Activated CD4-positive, alpha-beta T cell treated with anti-CD3 and anti-CD28 coated beads, Interleukin-2, Interleukin-4, amounts not matched to agents 100 ng/mL and 50 ng/mL, durations not matched to agents 16 hours and 8 hours (primary cell): ENCODE results near the gene CYP27B1.

Source experiments
- DNase-seq: peaks from one replicate; pipeline ENCODE4 v3.0.0-alpha.2; 2020; ENCODE audit warnings: low spot score

CYP27B1 gene

DNA sequence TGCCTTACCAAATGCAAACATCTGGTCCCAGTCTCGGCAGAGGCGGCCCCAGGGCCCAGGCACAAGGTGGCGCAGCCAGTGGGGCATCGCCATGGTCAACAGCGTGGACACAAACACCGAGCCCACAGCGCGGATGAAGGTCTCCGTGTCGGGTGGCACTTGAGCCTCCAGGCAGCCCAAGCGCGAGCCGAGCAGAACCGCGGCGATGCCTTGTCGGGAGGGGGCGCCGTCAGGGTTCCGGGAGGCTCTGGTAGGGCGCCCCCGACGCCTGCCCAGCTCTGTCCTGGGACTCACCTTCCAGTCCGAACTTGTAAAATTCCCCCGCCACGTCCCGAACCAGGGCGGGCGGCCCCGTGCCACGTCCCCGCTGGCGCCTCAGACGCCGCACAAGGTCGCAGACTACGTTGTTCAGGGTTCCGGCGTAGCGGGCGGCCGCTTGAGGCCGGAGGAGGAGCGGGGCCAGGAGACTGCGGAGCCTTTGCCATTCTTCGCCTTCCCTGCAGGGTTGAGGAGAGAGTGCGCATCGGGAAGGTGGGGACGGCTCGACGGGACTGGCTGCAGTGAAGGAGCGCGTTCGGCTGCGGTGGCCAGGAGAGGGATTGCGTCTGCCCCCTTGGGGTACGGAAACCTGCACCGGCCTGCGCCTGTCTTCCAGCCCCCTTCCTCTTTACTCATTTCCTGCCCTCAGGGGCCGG is 1.7 kb downstream of the CYP27B1 start:
- DNase-seq: peak; percentile 65

DNA sequence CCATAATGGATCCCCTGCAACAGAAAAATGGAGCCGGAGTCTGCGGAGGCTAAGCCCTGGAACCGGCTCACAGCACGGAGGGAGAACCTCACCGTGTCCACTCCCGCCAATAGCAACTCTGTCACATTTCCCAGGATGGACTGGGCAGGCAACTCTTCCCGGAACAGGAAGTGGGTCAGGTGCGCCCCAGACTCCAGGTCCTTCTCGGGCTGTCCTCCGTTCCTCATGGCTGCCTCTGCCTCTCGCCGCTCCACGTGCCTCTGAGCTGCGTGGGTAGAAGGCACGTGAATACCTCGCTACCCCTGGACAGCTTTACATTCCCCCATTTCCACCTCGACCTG is 2.2 kb downstream of the CYP27B1 start:
- DNase-seq: no peak

DNA sequence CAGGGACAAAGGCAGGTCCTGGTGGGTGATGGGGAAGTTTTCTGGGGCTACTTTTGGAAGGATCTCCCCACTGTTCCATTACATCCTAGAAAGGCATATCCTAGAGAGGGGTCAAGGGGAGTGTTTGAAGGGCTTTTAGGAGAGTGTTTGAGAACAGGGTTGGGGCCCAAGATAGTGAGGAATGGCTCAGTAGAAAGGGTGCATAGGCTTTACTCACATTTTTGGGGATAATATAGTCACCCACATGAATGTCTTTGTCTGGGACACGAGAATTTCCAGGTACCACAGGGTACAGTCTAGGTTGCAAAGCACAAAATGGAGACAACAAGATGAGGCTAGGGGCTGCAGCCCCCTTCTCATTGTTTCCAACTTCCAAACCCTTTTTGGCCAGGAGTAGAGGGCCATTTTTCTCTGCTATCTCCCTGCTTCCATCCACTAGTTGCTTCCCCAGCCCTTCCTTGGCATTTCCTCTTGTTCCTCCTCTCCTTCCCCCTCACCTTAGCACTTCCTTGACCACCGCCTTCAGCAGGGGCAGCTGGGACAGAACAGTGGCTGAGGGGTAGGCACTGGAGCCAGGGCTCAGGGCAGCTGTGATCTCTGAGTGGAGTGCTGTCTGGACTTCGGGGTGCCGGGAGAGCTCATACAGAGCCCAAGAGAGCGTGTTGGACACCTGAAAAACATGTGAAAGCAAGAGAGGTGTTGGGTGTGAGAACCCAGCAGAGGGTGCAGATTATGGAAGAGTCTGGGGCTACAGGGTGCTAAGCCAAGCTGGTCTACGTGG is 2.8 kb downstream of the CYP27B1 start:
- DNase-seq: no peak

DNA sequence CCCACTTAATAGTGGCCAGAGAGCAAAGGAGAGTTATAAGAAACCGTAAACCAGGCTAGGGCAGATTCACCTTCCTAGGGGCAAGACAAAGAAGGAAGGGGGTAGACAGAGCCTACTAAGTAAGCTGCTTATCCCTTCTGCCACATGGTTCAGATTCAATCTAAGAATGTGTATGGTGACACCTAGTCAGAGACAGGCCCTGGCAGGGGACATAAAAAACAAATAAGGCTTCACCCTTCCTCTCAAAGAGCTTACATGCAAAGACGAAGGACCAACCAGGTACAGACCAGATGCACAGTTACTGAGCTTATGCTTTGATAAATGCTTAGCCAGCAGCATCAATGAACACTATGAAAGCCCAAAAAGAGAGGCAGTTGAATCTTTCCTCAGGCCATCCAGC is 4.4 kb downstream of the CYP27B1 start:
- DNase-seq: no peak

DNA sequence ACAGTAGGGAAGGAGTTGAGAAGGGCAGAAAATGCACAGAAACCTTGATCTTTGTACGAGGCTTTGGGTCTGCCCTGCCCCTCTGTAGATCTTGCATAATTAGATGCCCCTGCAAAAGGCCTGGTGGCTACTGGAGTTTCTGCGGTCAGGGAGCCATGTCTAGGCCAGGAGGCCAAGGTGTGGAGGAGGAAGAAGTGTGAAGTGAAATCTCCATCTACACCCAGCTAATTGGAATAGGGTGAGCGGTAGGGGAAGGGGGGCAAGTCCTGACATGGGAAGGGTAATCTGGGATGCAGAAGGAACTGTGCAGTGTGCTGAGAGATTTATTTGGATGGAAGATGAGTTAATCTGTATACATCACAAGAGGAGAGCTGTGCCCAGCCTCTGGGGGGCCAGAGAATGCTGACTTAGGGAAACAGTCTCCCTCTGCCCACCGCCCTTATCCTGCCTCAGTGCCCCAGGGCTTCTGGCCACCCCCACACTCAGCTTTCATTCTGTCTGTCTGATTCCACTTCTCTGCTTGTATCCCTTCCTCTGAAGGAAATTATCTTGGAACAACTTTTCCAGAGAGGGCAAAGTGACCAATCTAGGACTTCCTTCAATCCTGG is 5.4 kb downstream of the CYP27B1 start:
- DNase-seq: no peak

DNA sequence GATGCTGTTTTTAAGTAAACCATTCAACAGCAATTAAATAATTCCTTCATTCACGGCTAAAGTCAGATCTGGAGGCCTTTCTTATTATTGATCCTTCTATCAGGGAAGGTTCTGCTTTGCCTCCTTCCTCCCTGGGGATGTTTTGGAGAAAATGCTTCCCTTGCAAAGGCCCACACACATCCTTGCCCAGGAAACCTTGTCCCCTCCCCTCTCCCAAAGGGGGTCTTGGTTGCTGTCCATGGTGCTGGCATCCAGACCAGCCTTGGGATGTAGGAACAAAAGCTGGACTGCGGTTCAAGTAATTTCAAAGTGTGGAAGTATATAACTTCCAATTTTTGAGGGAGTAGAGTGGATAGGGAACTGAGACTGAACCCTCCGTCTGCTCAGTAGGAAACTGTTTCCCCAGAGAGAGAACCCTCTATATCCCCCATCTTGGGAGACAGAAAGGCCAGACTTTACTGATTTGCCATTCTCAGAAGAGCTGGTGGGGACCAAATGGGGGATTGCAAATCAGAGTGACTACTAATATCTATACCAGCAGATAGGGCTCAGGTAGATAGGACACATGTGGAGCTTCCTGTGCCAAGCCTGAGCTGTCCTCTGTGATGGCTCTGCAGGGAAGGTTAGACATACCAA is 6.4 kb downstream of the CYP27B1 start:
- DNase-seq: no peak

DNA sequence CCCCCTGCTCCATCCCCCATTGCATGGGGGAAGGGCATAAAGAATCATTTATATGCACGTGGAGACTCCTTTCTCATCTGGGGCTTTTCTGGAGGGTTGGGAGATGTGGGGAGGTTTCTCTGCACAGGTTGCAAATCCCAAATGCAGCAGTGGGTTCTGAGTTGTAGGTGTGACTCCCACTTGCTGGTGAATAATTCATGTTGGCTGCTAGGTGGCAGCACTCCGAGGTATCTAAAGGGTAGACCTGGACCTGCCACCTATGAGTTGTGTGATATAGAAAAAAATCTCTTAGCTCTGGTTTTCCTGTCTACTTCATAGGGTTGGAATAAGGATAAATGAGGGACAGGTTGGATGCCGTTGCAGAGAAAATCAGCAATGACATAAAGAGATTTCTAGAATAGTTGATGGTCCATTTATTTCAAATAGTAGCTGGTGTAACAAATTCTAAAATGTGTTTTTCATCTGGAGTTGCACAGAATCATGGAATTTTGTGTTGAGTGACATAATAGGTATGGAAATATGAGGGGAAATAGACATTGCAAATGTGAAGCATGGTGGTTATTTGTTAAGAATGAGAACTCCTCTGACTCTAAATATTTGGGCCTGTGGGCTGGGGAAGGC is 7.4 kb downstream of the CYP27B1 start:
- DNase-seq: peak; percentile 51

DNA sequence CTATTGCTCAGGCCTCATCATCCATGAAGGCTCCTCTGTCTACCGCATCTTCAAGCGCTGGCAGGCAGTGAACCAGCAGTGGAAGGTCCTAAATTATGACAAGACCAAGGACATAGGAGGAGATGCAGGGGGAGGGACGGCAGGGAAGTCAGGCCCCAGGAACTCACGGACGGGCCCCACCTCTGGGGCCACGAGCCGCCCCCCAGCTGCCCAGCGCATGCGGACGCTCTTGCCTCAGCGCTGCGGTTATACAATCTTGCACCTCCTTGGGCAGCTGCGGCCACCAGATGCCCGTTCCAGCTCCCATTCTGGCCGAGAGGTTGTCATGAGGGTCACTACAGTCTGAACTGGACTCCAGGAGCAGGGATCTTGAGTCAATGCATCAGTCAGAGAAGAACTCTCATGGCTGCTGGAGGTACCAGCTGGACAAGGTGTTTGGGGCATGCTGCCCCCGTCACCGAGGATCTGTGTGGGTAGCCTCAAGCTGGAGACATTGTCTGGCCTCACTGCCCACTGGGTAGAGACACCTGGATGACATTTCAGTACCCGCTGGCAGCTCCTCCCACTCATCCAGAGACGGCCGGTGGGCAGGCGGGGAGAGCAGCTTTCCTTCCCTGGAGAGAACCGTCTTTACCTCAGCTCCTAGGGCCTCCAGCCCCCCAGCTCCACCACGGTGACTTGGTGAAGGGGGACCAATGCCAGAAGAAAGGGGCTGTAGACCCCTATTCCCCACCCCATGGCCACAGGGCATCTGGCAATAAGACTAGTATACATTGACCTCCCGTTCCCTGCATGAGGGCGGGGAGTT is 8.1 kb downstream of the CYP27B1 start:
- DNase-seq: no peak

DNA sequence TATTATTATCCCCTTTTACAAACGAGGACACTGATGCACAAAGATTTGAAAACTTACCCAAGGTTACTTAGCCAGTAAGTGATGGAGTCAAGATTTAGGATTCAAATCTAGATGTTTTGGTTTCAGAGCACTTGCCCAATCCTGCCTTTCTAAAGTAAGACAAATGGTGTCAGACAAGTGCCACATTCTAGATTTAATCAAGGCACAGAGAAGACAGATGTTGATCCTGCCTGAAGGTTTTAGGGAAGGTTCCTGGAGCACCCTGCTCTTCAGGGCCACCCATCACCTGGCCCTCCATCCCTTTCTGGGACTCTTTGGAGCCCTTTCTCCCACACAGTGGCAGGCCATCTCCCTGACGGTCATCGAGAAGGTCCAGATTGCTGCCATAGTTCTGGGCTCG is 9.1 kb downstream of the CYP27B1 start:
- no peak for DNase-seq

DNA sequence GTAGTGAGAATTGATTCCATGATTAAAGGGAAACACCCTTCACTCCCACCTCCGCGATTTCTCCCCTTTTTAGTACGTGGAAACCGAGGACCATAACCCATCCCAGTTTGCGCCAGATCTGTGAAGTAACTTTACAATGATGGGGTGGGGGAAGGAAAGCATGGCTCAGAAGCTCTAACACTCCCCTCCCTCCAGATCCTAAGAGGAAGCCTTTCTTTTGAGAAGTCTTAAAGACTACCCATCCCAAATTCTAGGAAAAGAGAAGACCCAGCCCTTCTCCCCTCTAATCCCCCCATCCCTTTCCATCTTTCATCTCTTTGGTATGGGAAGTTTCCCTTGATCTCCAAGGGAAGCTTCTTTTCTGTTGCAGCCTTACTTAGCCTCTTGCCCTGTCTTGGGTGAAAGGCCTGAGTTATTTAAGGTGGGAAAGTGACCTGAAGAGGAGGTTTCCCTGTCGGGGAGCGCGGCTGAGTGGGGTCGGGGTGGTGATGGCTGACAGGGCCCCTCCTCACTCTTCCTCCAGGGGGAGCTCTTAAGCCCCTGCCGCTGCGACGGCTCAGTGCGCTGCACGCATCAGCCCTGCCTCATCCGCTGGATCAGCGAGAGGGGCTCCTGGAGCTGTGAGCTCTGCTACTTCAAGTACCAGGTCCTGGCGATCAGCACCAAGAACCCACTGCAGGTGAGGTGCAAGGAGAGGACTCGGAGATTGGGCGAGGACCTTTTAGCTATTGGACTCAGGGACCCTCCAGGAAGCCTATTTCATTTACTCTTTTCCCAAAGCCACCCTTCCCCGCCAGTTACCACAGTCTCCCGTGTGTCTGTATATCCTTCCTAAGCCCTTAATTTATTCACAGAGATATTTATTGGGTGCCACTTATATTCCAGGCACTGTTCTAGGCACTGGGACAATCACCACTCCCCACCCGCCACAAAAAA is 10.2 kb downstream of the CYP27B1 start:
- peak; percentile 79 for DNase-seq

DNA sequence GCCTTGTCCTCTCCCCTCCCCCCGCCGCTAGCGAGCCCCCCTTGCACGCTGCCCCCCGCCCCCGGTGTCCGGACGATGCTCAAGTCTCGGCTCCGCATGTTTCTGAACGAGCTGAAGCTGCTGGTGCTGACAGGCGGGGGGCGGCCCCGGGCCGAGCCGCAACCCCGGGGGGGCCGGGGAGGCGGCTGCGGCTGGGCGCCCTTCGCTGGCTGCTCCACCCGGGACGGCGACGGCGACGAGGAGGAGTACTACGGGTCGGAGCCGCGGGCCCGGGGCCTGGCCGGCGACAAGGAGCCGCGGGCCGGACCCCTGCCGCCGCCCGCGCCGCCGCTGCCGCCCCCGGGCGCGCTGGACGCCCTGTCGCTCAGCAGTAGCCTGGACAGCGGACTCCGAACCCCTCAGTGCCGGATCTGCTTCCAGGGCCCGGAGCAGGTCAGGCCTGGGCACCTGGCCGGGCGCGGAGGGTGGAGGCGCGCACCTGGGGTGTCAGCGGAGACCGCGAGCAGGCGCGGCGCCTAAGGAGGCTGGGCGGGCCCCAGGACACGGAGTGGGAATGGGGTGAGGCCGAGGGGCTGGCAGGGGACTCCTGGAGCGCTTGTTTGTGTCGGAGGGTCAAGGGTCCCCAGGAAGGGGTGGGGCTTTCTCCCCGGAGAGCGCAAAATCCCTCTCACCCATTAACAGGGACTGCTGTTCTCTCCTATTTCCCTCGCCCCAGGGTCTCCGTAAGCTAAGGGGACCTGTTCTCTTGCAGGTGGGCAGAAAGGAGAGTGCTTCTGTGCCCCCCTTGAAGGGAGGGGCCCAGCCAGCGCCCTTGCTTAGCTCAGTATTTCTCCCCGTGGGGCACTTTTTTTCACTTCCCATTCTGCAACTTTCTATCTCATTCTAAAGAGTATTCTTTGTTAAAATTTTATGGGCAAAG is 11.2 kb downstream of the CYP27B1 start:
- DNase-seq: no peak

DNA sequence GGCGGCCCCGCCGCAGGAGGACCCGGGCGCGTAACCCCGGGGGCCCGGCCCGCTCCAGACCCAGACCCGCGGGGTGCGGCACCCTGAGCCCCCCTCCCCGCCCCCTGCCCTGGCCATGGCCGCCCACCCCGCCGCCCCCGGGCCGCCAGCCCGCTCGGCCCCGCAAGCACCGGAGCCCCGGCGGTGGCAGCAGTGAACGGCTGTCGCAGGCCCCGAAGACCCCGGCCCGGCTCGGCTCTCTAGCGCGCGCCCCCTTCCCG is 11.8 kb downstream of the CYP27B1 start:
- DNase-seq: no peak

DNA sequence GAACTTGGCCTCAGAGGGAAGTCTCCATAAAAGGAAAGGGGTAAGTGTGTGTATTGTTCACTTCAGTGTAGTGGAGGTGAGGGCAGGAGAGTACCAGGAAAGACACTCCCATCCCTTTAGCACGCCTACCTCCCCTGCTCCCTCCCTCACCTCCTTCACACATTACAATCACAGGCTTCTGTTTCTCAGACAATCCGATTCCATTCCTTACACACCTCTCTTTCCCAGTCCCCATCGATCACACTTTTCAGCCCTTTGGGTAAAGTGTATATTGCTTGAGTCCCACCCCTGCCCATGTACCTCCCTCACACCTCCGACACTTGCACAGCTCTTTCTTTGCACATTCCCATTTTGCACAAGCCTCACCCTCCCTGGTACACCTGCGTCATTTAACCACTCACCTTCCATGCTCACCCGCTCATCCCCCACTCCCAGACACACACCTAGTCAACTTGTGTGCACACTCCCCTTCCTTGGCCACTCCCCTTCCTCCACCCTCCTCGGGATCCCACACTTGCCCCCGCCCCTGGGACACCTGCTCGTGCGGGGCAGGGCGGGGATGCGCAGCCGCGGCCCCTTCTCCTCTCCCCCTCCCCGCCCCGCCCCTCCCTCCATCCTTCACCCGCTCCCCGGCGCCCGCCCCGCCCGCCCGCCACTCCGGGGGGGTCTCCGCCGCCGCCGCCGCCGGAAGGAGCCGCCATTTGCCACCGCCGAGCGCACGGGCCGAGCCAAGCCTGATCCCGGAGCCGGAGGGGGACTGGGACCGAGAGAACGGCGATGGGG is 12.3 kb downstream of the CYP27B1 start, which contains the start of gene MARCHF9:
Gene MARCHF9 (plus strand): TSS at position 693 of the 783 bp plus-strand sequence. CDS start 426 bp downstream, outside the sequence.
- peak; percentile 82 for DNase-seq

DNA sequence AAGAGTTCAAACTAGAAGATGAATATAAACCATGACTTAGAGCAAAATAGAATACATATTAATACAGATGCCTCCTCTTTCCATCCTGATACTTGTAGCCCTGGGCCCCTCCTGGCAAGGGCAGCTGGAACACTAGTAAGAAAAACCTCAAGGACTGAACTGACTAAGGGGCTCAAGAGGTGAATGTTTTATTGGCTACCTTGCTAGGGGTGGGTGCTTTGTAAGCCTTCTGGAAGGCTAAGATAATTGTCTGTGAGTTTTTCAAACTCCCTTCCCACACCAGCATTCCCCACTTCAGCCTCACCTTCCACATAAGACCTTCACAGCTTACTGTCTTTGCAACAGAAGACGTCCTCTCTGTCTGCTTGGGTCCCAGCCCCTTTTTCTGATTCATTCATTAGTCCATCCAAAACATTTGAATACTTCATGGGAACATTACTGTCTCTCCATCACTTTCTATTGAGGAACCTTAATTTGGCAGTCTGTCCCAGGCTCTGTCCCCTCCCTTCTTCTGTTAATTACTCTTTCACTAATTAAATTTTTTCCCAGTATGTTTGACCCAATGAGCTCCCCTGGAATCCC is 13.0 kb downstream of the CYP27B1 start:
- DNase-seq: no peak

DNA sequence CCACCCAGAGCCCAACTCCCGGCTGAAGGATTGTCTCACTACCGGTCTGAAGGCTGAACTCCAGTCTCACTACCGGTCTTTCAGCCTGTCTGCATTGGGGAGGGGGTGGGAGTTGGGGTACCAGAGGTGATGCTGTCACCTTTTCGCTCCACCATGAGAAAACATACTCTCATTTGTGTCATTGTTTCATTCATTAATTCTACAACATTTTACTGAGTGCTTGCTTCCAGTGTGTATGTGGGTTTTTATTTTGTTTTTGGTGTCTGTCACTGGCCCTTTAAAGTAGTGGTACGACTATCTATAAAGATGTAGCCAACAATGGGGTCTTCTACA is 14.2 kb downstream of the CYP27B1 start:
- no peak for DNase-seq

DNA sequence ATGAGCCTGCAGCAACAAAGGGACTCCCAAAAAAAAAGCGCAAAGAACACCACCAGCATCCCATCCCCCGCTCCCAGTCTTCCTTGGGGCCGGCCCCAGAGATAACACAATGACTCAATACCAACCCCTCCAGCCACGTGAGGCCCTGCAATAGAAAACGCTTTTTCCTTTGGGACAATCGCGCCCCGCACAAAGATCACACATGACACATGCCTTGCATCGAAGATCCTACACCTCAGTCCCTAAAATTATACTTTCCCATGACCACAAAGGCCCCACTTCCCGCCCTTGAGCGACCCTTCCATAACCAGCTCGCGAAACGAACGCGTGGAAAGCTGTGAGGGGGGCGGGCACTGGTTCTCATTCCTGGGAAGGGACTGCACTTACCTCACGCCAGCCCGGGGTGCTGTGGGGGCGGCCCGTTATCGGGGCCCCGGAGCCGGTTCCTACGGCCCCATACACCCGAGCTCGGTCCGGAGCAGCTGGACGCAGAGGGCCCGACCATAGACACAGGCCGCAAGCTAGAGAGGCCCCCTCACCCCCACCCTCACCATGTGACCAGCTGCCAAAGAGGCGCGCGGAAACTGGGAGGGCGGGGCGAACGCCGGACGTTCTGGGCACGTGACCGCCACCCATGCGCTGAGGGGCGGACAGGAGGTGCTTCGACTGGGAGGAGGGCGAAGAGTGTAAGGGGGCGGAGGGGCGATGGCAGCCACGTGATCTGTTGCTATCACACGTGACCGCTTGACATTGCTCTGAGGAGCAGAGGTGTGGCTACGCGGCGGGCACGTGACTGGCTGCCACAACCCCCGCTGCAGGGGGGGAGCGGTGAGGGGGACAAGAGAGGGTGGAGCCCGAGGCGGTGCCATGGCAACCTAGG is 14.8 kb downstream of the CYP27B1 start, which contains the start of gene CDK4:
Gene CDK4 (minus strand): TSS at position 523 of the 880 bp plus-strand sequence. CDS start 593 bp downstream, outside the sequence.
- peak; percentile 99 for DNase-seq

DNA sequence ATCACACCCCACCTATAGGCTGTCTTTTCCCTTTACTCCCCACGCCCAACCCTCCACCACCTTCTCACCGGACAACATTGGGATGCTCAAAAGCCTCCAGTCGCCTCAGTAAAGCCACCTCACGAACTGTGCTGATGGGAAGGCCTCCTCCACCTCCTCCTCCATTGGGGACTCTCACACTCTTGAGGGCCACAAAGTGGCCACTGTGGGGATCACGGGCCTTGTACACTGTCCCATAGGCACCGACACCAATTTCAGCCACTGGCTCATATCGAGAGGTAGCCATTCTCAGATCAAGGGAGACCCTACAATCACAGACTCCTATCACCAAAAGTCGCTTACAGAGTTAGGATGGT is 15.5 kb downstream of the CYP27B1 start:
- DNase-seq: no peak
